GM19025 (cell line): ENCODE results near the gene ESF1.

Experiments used
- ATAC-seq: cut with Tn5 transposase; IDR thresholded peaks from one replicate; pipeline ENCODE4 v1.9.1; 2021; ENCODE audit warnings: mild to moderate bottlenecking, low read depth, moderate library complexity; ENCODE audit not compliant: unreplicated experiment

Gene ESF1

GRCh38 chr20:13683833-13684232 is 100.9 kb downstream of the ESF1 start:
- ATAC-seq: no peak

GRCh38 chr20:13681248-13682125 is 103.2 kb downstream of the ESF1 start:
- ATAC-seq: peak; percentile 92

GRCh38 chr20:13678944-13679343 is 105.8 kb downstream of the ESF1 start:
- no peak for ATAC-seq

GRCh38 chr20:13677241-13677640 is 107.5 kb downstream of the ESF1 start:
- ATAC-seq: no peak

- ATAC-seq: no peak
Measured at GRCh38 chr20:13676682-13677081, 108.0 kb downstream of the ESF1 start.

- ATAC-seq: no peak
Measured at GRCh38 chr20:13672690-13673089, 112.0 kb downstream of the ESF1 start.

GRCh38 chr20:13671916-13672378 is 112.8 kb downstream of the ESF1 start:
- no peak for ATAC-seq

GRCh38 chr20:13671512-13671911 is 113.2 kb downstream of the ESF1 start:
- ATAC-seq: no peak

GRCh38 chr20:13670160-13670559 is 114.6 kb downstream of the ESF1 start:
- no peak for ATAC-seq

- no peak for ATAC-seq
Measured at GRCh38 chr20:13665709-13666395, 118.9 kb downstream of the ESF1 start.
